GM12878 (cell line): ENCODE data around the gene HIC1. TPM values are rescaled to one million over a fixed set of nuclear protein-coding genes. Genes with fewer than 3 reads are reported as not detected.

Source experiments
- ATAC-seq: fragments of 200-7000 bp; cut with Tn5 transposase; 3 replicates; pipeline ENCODE4 v1.9.1; 2020; ENCODE audit warnings: mild to moderate bottlenecking, moderate library complexity
- BruUV-seq: library from RNA; stranded (reverse); fragments of 400-500 nt; replicated peaks from 2 replicates; lab custom pipeline; 2021; lab: Mats Ljungman, UMichigan
- CTCF ChIA-PET: fragments of 300-600 bp; sonication (Branson Sonifier 250); formaldehyde crosslinking; extraction: SDS; loops from one replicate; lab custom pipeline; 2021; ENCODE audit warnings: inconsistent platforms; lab: Yijun Ruan, JAX
- POLR2A ChIA-PET: fragments of 350-600 bp; formaldehyde crosslinking; extraction: SDS; loops from one replicate; lab custom pipeline; 2021; ENCODE audit warnings: inconsistent platforms; lab: Charles Lee
- RAD21 ChIA-PET: fragments of 300-600 bp; sonication (Branson Sonifier 250); formaldehyde crosslinking; loops from one replicate; lab custom pipeline; 2023; ENCODE audit warnings: antibody characterized with exemption; ENCODE audit not compliant: unreplicated experiment; lab: Charles Lee
- SMC1A ChIA-PET: fragments of 300-600 bp; sonication (Branson Sonifier 250); formaldehyde crosslinking; loops from one replicate; lab custom pipeline; 2023; ENCODE audit not compliant: unreplicated experiment, uncharacterized antibody; lab: Charles Lee
- DNase-seq: peaks from one replicate; pipeline ENCODE4 v3.0.0-alpha.2; 2011; ENCODE audit warnings: low read depth, low spot score
- FAIRE-seq: peaks from 3 replicates; lab custom pipeline; 2011; peaks lifted over from hg19 to GRCh38; lab: Jason Lieb, UNC
- H2AFZ ChIP-seq: 2 replicates; pipeline ENCODE4 v1.6.0; 2011; ENCODE audit warnings: low read depth, low read length, control low read depth; ENCODE audit not compliant: control insufficient read depth
- H3K27ac ChIP-seq: 2 replicates; pipeline ENCODE4 v1.5.1; 2011; ENCODE audit warnings: control low read depth; ENCODE audit not compliant: control insufficient read depth, insufficient read depth
- H3K27me3 ChIP-seq, 2 experiments: replicated peaks in 1 of 2; 2 replicates each; pipeline versions ENCODE4 v1.6.0 to v1.6.1; 2011; ENCODE audit warnings: low read length in 1 of 2; ENCODE audit not compliant: control insufficient read depth in 2 of 2, insufficient read depth in 2 of 2
- H3K36me3 ChIP-seq, 2 experiments: 2 replicates each; pipeline ENCODE4 v1.5.1; 2011; ENCODE audit warnings: low read length in 1 of 2; ENCODE audit not compliant: control insufficient read depth in 2 of 2, insufficient read depth in 2 of 2
- H3K4me1 ChIP-seq: 2 replicates; pipeline ENCODE4 v1.6.1; 2011; ENCODE audit warnings: mild to moderate bottlenecking, low read length, moderate library complexity, mixed read lengths; ENCODE audit not compliant: control insufficient read depth, insufficient read depth
- H3K4me2 ChIP-seq: 2 replicates; pipeline ENCODE4 v1.6.0; 2011; ENCODE audit warnings: control low read depth; ENCODE audit not compliant: control insufficient read depth, insufficient read depth
- H3K4me3 ChIP-seq: fragments of 200-600 bp; sonication (generic); 2 replicates; pipeline ENCODE4 v1.5.1; 2016
- H3K79me2 ChIP-seq: 2 replicates; pipeline ENCODE4 v1.6.0; 2011; ENCODE audit warnings: low read length; ENCODE audit not compliant: control insufficient read depth, insufficient read depth
- H3K9ac ChIP-seq: 2 replicates; pipeline ENCODE4 v1.8.0; 2011; ENCODE audit warnings: low read length, control low read depth, mixed read lengths; ENCODE audit not compliant: control insufficient read depth, insufficient read depth
- H3K9me3 ChIP-seq: replicated peaks from 3 replicates; pipeline ENCODE4 v1.5.1; 2011; ENCODE audit warnings: mild to moderate bottlenecking, low read length; ENCODE audit not compliant: control insufficient read depth, insufficient read depth
- H4K20me1 ChIP-seq: 2 replicates; pipeline ENCODE4 v1.6.0; 2011; ENCODE audit not compliant: control insufficient read depth, insufficient read depth
- CHD4 ChIP-seq: fragments of 200-600 bp; sonication (generic); IDR thresholded peaks from 2 replicates; pipeline ENCODE4 v1.6.1; 2016; ENCODE audit warnings: mild to moderate bottlenecking
- CTCF ChIP-seq, 3 experiments: IDR thresholded peaks in 2 of 3; conservative IDR thresholded peaks in 1 of 3; 2 replicates each; pipeline ENCODE4 v1.5.1; 2011; ENCODE audit warnings: low read depth in 3 of 3, low read length in 3 of 3, mild to moderate bottlenecking in 3 of 3, control low read depth in 2 of 3, moderate library complexity in 2 of 3, inconsistent platforms in 1 of 3, mixed read lengths in 1 of 3; ENCODE audit not compliant: control insufficient read depth in 2 of 3, insufficient read depth in 1 of 3; ENCODE audit errors: extremely low read depth in 1 of 3
- KLF5 ChIP-seq: fragments of 450-650 bp; IDR thresholded peaks from 2 replicates; pipeline ENCODE4 v1.6.1; 2014; ENCODE audit warnings: mild to moderate bottlenecking; ENCODE audit not compliant: partially characterized antibody
- NFIC ChIP-seq: IDR thresholded peaks from 2 replicates; pipeline ENCODE4 v1.6.1; 2012; ENCODE audit warnings: low read depth, mild to moderate bottlenecking, inconsistent platforms, low read length, moderate library complexity
- NR2F1 ChIP-seq: fragments of 450-650 bp; conservative IDR thresholded peaks from 2 replicates; pipeline ENCODE4 v1.6.1; 2017; ENCODE audit warnings: mild to moderate bottlenecking
- RBBP5 ChIP-seq: fragments of 200-600 bp; sonication (generic); conservative IDR thresholded peaks from 2 replicates; pipeline ENCODE4 v1.6.1; 2016
- SUZ12 ChIP-seq: fragments of 200-600 bp; sonication (generic); IDR thresholded peaks from one replicate; pipeline ENCODE4 v1.6.1; 2018; ENCODE audit warnings: antibody characterized with exemption, mild to moderate bottlenecking; ENCODE audit not compliant: unreplicated experiment
- TCF12 ChIP-seq: IDR thresholded peaks from 2 replicates; pipeline ENCODE4 v1.6.1; 2011; ENCODE audit warnings: low read depth, mild to moderate bottlenecking, low read length
- TCF7 ChIP-seq: IDR thresholded peaks from 2 replicates; pipeline ENCODE4 v1.6.1; 2014; ENCODE audit warnings: antibody characterized with exemption, borderline replicate concordance
- ZBTB40 ChIP-seq: fragments of 450-650 bp; IDR thresholded peaks from 2 replicates; pipeline ENCODE4 v1.6.1; 2016; ENCODE audit warnings: mild to moderate bottlenecking, moderate library complexity, borderline replicate concordance
- ZSCAN29 ChIP-seq: fragments of 450-650 bp; IDR thresholded peaks from 2 replicates; pipeline ENCODE4 v1.6.1; 2017; ENCODE audit warnings: mild to moderate bottlenecking, moderate library complexity
- WGBS: methylation state at CpG from one replicate; pipeline ENCODE4 v1.1.6; 2016; ENCODE audit warnings: low lambda C conversion rate; ENCODE audit not compliant: insufficient replicate concordance, insufficient coverage; ENCODE audit errors: missing lambda C conversion rate; 5-methylcytosine and 5-hydroxymethylcytosine counted together
- in situ Hi-C: fragments of 300-500 bp; cut with MboI; formaldehyde crosslinking; loops from 9 replicates; pipeline ENCODE4 v1.14.3; 2018; ENCODE audit warnings: mixed read lengths
- intact Hi-C: fragments of 100-400 bp; cut with micrococcal nuclease; formaldehyde crosslinking; loops from one replicate; pipeline ENCODE4 v1.14.2; 2022; ENCODE audit not compliant: unreplicated experiment
- polyA plus RNA-seq, 11 experiments: library from polyadenylated mRNA; depleted of rRNA in 4 of 11; unstranded in 6 of 11; stranded (reverse) in 5 of 11; fragments of >200 nt; fragmentation: Nextera tagmentation in 4 of 11; fragmentation: Illumina TruSeq in 1 of 11; extraction: Ambion mirVana in 4 of 11; extraction: Trizol in 1 of 11; gene quantifications; 1 replicate in 1 of 11; 2 replicates in 10 of 11; pipeline versions ENCODE4 v1.2.1 to v1.2.3, GENCODE V29; 2011 to 2016; ENCODE audit warnings: inconsistent platforms in 2 of 11, missing spikeins in 2 of 11, low read depth in 1 of 11
- total RNA-seq, 4 experiments: library from RNA; depleted of rRNA in 3 of 4; stranded (reverse); fragments of >200 nt in 3 of 4; fragmentation: Illumina TruSeq in 1 of 4; extraction: Trizol in 1 of 4; gene quantifications; 2 replicates each; pipeline versions ENCODE4 v1.2.1 to v1.2.3, GENCODE V29; 2013 to 2021
- TF ChIP-seq, protein P1 (sequence below): fragments of 450-650 bp; IDR thresholded peaks from 2 replicates; pipeline ENCODE4 v1.6.1; 2017; ENCODE audit warnings: mild to moderate bottlenecking, moderate library complexity

Gene HIC1
- total and polyA plus RNA-seq, 10 of the 15 experiments (the other 5 are each of a cell fraction or from before 2014, with no cell fraction given), result 0.11 to 61.1 (median 4.9) TPM

- no peak overlapping the region for H3K9ac ChIP-seq
- intact Hi-C loops (no loop called here), in situ Hi-C loops (no loop called here)
- DNase-seq (no peak), ATAC-seq (no peak), FAIRE-seq (no peak)
- TSS peak; percentile 43 for BruUV-seq
- H3K4me3 ChIP-seq, result no peak overlapping the region
- peaks cover 25% of the 10 kb centered on the region for H3K4me1 ChIP-seq
- H4K20me1 ChIP-seq, result no peaks in the 10 kb centered on the region
- CTCF ChIA-PET, result interaction anchor here (0.6 to 1.3 kb wide), 3 partner anchors 18 to 117 kb away, joined by 3 to 4 read pairs (median 3); partner anchors contain the start of gene HIC1
- WGBS, result 85% methylated on average over 2 of the region's 2 CpGs
- no peaks in the 10 kb centered on the region; a peak in 2 of 4 replicates for H3K36me3 ChIP-seq
- POLR2A ChIA-PET, result interaction anchor here (0.6 to 1.3 kb wide), 3 partner anchors 11 to 51 kb away, joined by 3 read pairs; no protein-coding TSS in a partner anchor
- no peak overlapping the region for H2AFZ ChIP-seq
- no peak overlapping the region for H3K27ac ChIP-seq
- RAD21 ChIA-PET, result interaction anchor here (0.6 to 1.5 kb wide), 4 partner anchors 16 to 179 kb away, joined by 3 to 6 read pairs (median 4); no protein-coding TSS in a partner anchor
- H3K79me2 ChIP-seq, result no peaks in the 10 kb centered on the region
- H3K27me3 ChIP-seq, result no peaks in the 10 kb centered on the region
- H3K4me2 ChIP-seq, result no peak overlapping the region
- SMC1A ChIA-PET, result interaction anchor here (1.1 to 1.8 kb wide), 3 partner anchors 18 to 30 kb away, joined by 3 to 6 read pairs (median 5); no protein-coding TSS in a partner anchor
- no peaks in the 10 kb centered on the region for H3K9me3 ChIP-seq
- TF ChIP-seq NFIC, result no peak
- TF ChIP-seq TCF7, result no peak
- TF ChIP-seq TCF12, result no peak
- TF ChIP-seq, protein P1, sequence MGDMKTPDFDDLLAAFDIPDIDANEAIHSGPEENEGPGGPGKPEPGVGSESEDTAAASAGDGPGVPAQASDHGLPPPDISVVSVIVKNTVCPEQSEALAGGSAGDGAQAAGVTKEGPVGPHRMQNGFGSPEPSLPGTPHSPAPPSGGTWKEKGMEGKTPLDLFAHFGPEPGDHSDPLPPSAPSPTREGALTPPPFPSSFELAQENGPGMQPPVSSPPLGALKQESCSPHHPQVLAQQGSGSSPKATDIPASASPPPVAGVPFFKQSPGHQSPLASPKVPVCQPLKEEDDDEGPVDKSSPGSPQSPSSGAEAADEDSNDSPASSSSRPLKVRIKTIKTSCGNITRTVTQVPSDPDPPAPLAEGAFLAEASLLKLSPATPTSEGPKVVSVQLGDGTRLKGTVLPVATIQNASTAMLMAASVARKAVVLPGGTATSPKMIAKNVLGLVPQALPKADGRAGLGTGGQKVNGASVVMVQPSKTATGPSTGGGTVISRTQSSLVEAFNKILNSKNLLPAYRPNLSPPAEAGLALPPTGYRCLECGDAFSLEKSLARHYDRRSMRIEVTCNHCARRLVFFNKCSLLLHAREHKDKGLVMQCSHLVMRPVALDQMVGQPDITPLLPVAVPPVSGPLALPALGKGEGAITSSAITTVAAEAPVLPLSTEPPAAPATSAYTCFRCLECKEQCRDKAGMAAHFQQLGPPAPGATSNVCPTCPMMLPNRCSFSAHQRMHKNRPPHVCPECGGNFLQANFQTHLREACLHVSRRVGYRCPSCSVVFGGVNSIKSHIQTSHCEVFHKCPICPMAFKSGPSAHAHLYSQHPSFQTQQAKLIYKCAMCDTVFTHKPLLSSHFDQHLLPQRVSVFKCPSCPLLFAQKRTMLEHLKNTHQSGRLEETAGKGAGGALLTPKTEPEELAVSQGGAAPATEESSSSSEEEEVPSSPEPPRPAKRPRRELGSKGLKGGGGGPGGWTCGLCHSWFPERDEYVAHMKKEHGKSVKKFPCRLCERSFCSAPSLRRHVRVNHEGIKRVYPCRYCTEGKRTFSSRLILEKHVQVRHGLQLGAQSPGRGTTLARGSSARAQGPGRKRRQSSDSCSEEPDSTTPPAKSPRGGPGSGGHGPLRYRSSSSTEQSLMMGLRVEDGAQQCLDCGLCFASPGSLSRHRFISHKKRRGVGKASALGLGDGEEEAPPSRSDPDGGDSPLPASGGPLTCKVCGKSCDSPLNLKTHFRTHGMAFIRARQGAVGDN, result no peak
- TF ChIP-seq ZSCAN29, result no peak
- TF ChIP-seq ZBTB40, result no peak
- no peak for TF ChIP-seq CHD4
- no peak for TF ChIP-seq CTCF (IDR thresholded peaks at IDR 0.05 in 2 of 3, conservative IDR thresholded peaks at IDR 0.05 in 1 of 3; ENCODE audit: control insufficient read depth in 2 of 3, extremely low read depth in 1 of 3, insufficient read depth in 1 of 3, low read depth in 3 of 3, low read length in 3 of 3)
- TF ChIP-seq RBBP5, result no peak
- no peak for TF ChIP-seq SUZ12
- TF ChIP-seq NR2F1, result no peak
- TF ChIP-seq KLF5, result no peak
These were observed 52.1 kb downstream of the HIC1 start for GRCh38 chr17:2107050-2107449.
